Mesenteric fat pad (tissue), 1 donor: ENCODE results near the gene CYTH1. TPM values are rescaled to one million over a fixed set of nuclear protein-coding genes. Genes with fewer than 3 reads are reported as not detected.
"Not testable (repeated sequence)": the region's sequence is repeated elsewhere in the genome, so short reads cannot be mapped to it uniquely, and the experiment has no call there.

Source experiments
- DNase-seq: peaks from one replicate; pipeline ENCODE4 v3.0.0-alpha.2; 2020; ENCODE audit warnings: low spot score
- total RNA-seq: library from RNA; stranded (reverse); fragmentation: NEBNext Ultra II Directional; extraction: Animal tissue kit (Norgen Biotek cat#: 25700); gene quantifications from one replicate; pipeline ENCODE4 v1.2.1, GENCODE V29; 2021
- donor health status: DM: yes; HTN: yes; CAD: no.

The CYTH1 gene
- total RNA-seq, 1 donor from 2014 or later, result 54.9 TPM

DNA sequence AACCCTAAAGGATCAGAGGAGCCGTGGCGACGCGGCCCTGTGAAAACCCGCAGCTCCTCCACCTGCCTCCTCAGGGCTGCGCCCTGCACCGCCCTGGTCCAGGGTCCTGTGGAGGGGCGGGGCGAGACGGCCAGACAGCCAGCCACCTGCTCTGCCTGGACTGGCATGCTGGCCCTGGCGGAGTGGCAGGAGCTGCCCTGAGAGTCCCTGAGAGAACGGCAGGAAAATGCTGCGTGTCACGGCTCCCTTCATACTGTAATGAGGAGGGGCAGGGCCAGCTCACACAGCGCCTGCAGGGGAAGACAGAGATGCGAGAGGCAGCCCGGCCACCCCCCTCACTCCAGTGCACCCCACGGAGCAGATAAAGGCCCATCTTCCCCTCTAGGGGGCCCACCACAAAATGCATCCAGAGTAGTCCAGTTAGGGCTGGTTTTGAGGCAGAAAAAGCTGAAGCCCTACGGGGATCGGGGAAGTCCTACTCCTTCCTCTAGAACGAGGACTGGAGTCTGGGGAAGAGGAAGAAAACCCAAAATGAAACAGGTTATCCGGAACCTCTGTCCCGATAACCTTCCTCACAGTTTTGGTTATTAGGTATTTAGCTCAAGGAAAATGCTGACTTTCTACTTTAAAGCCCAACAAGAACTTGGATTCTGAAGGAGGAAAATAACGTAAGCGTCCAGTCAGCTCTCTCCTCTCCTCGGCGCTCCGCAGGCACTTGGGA lies 107.3 kb downstream of the CYTH1 start:
- DNase-seq, result peak; percentile 86

DNA sequence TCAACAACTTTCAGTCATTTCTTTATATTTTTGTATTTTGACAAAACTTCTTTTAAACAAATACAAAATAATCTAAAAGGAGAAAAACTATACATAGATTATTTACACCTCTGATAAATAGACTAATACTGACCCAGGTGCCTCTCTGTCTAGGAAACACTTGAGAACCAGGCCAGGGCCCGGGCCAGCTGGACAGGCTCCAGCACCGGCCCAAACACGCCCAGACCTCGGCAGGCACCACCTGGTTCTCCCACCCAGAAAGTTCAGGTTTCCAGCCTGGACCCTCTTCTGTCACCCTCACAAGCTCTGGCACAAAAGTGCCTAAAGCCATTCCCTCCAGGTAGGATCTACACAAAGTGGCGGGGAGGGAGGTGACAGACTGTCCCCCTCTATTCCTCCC lies 107.9 kb downstream of the CYTH1 start:
- peak; percentile 67 for DNase-seq

DNA sequence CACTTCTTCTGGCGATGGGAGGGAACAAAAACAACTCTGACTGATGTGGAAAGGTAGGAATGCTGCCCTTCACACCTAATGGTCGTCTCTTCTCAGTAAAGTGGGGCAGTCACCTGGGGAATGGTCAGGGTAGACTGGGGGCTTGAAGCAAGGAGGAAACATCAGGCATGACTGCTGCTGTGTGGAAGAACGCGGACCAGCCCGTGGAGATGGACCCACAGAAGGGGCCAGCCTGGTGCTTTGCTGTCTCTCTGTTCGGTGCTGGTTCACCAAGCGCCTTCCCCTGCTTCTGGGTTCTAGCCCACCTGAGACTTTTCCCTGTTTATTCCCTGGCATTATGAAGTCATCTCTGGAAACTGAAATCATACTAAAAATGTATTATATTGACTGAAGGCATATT lies 108.7 kb downstream of the CYTH1 start:
- DNase-seq, result peak; percentile 81

DNA sequence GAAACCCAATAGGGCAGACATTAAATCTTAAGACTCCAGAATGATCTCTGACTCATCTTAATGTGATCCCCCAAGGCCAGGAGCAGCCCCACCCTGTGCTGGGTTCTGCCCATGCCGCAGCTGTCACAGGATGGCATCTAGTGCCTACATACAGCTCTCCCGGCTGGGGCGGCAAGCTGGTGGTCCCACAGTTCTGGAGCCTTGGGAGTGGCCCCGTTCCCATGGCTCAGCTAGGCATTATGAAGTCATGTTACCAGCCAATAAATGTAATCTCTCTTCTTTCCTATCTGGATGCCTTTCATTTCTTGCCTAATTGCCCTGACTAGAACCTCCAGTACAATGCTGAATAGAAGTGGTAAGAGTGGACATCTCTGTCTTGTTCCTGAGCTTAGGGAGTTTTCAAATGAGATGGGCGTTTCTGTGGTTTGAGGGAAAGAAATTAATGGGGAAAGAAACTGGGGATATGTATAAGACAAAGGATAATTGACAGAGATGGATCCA lies 109.2 kb downstream of the CYTH1 start:
- DNase-seq, result peak; percentile 72

DNA sequence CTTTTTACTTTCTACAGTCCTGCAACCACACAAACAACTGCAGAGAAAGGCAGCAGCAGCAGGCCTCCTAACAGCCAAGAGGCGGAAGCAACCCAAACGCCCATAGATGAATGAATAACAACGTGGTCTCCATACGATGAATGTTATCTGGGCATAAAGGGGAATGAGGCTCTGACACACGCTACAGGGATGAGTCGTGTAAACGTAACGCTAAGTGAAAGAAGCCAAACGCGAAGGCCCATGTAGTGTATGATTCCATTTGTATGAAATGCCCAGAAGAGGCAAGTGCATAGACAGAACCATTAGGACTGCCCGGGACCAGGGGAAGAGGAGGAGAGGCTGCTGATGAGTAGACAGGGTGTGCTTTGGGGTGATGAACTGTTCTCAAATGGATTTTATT lies 110.1 kb downstream of the CYTH1 start:
- peak; percentile 49 for DNase-seq

DNA sequence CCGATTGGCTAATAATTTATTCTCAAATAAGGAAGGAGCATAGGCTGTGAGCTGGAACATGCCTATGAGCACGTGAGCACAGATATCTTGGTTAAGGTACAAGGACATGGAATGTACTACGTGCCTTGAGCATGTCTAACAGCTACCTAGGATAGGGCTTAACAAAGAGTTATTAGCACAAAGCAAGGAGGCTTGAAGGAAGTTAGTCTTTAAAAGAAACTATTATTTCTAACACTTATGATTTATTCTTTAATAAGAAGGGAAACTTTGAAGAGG lies 110.4 kb downstream of the CYTH1 start:
- not testable (repeated sequence) for DNase-seq

DNA sequence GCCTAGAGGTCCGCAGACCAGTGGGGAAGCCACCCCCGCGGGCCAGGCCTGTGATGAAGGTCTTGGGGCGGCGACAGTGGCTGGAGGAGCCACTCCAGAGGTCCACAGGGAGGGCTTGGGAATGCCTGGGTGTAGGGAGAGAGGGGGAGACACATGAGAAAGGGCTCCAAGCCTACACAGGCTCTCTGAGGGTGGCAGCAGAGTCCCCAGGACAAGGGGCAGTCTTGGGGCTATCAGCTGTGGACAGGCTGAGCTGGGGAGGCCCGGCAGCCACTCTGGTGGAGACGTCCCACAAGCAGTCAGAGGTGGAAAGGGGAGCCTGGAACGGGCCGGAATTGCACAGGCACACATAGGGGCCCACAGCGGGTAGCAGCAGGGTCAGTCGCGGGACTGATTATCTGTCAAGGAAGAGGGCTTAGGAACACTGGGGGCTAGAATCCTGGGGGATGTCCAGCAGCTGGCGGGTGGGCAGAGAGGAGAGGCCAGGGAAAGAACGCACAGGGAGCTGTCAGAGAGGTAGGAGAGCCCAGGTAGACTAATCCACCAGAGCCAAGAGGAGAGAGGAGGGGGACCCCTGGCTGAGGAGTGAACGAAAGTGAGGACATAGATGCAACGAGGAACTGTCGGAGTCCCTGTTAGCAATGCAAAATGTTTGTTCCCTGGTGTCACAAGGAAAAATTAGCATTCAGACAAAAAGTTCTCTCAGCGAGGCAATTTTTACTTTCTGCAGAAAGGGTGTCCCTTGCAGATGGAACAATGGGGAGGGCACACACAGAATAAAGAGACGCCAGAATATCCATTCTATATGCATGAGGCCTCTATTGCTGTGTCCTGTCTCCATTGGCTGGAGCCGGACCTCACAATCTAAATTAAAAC lies 111.0 kb downstream of the CYTH1 start:
- DNase-seq, result peak; percentile 60

DNA sequence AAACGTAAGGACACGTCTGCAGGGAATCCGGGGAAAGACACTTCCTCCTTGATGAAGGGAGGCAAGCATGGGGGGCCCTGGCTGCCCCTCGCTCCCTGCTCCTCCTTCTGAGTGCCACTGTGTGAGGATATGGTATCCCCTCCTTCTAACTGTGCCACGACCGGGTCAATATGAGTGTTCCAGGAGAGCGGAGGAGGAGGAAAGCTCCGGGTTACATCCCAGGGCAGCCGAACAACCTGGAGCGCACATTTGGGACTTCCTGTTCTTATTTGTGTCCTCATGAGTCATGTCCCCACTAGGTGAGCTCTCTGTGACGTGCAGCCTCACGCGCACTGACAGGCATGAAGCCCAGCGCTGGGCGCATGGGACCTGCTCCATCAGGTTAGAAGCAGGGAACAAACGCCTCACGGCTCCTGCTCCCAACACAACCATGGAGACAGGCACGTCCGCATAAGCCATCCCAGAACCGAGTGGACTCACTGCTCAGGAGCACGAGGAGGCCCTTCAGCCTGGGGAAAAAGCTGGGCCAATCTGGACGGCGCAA lies 112.0 kb downstream of the CYTH1 start:
- DNase-seq, result no peak

DNA sequence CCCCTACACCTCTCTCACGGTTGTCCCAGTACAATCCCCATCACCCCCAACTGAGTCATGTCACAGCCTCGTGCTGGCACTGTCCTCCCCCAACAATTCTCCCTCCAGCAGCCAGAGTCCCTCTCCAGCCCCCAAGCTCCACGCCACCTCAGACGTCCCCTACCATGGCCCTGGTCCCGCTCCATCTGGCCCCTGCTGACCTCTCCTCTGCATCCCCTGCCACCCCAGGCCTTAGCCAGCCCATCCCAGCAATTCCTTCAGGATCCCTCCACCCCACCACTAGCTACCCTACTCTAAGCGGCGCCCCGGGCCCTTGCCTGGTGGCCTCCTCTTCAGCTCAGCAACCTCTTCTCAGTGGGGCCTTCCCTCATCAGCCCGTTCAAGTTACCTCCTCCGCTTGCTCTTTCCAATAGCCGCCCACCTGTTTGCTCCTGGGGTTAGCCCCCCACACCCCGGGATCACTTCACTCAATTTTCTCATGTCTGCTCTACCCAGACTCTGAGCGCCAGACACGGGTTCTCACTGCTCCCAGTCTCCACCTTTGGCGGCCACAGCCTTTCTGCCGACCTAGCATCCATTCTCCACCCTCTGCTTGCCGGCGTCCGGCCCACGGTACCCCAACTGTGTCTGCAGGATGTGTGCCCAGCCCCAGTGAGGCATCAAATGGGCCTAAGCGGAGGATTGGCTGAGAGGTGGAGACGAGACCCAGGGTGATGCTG lies 112.7 kb downstream of the CYTH1 start:
- no peak for DNase-seq

DNA sequence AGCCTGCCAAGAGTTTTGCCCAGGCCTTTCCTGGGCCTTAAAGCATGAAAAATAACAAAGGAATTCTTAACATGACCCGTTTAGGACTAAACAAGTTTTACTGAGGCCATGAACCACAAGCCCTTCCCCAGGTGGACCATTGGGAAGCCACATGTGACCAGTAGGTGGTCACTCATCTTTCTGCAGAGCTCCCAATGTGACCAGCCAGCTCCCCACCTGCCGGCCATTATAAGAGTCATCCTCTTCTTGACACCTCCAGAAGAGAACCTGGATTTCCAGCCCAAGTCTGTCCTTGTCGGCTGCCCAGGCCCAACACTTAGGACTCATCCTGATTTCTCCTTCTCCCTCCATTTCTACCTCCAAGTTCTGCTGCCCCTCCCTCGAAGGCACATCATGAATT lies 113.2 kb downstream of the CYTH1 start:
- no peak for DNase-seq

DNA sequence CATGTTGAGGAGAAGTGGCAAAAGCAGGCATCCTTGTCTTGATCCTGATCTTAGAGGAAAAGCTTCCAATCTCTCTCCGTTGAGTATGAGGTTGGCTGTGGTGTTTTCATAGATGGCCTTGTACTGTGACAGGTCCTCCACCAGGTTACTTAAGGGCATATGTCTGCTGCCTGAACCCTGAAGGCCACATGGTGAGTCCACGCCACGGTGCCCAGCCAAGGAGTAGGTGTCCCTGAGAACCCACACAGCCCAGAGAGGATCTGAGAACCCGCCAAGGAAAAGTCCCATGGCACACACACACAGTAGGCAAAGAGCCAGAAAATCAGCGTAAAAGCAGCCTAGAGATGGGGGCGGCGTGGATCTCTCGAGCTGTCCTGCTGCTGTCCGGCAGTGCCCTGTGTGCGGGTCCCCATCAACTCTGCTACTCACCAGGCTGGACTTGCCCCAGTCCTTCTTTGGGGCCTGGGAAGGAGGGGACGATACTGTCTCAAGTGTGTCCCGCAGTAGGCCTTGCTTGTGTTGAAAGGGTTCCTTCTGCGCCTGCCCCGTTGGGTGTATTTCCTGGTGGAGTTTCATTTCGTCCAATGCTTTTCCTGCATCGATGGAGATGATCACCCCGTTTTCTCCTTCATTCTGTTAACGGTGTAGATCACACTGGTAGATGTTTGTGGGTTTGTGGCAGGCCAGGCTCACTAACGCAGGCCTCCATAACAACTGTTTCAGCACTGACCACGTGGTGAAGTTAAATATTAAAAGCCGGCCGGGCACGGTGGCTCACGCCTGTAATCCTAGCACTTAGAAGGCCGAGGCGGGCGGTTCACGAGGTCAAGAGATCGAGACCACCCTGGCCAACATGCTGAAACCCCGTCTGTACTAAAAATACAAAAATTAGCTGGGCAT lies 114.1 kb downstream of the CYTH1 start:
- no peak for DNase-seq

DNA sequence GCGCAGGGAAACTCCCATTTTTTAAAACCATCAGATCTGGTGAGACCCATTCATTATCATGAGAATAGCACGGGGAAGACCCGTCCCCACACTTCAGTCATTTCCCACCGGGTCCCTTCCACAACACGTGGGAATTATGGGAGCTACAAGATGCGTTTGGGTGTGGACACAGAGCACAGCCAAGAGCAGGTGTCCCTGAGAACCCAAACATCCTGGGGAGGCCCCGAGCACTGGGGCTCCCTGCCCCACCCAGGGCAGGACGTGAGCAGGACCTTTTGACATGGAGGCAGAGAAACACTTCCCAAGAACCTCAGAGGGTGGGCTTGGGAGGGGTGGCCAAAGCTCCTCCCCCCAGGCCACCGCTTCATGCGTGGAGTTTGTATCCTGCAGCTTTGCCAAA lies 115.0 kb downstream of the CYTH1 start:
- no peak for DNase-seq

DNA sequence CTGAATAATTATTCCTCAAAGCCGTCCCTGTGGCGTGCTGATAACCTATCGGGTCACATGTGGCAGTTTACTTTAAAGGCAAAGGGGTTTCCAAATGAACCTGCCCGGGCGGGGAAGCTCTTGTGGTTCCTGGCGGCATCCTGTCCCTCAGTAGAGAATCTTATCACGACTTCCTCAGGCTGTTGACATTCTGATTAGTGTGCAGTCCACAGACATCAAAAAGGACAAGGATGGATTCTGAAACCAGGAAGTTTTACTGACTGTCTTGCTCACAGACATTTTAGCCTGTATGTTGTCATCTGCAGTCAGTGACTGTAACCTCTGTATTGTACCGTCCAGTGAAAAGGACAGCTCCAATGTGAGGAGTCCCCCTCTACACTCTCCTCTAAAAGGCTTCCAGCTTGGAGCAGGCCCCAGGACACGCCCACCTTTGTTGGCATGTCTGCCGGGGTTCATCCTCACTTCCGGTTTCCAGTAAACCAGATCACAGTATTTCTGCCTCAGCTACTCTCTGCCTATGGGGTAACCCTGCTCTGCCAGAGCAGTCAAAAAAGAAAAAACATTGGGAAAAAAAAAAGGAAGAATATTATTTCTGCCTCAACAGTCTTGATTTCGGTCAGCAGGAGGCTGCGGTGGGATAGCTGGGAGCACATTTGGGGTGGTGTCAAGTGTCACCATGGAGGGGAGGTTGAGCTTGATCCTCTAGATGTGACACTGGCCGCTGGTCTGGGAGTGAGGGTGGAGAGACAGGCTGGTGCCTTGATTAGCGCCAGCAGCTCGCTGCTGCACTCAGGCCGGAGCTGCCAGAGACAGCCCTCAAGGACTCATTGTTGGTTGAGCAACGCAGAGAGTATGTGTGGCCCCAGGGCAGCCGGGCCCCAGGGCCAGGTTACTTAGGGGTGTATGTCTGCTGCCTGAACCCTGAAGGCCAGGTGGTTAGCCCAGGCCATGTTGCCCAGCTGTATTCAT lies 115.8 kb downstream of the CYTH1 start:
- no peak for DNase-seq

DNA sequence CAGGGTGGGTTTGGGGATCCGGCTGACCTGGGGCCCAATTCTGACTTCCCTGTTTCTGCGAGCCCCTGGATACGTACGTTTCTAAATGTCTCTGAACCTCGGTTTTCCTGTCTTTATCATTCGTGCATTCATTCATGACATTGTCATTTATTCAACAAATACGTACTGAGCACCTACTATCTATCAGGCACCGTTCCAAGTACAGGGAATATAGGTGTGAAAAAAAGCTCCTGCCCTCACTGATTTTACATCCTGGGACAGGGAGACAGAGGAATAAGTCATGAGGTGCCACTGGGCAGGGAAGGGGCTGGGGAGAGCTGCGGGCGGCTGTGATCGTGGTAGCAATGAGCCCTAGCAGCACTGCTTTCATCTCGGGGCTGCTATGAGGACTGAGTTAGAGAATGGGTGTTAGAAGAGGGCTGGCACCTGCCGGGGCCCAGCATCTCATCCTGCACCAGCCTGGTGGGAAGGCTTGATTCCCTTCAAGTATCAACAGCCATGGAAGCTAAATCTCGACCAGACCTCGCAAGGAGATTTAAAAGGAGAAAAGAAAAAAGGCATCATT lies 116.6 kb downstream of the CYTH1 start:
- no peak for DNase-seq

DNA sequence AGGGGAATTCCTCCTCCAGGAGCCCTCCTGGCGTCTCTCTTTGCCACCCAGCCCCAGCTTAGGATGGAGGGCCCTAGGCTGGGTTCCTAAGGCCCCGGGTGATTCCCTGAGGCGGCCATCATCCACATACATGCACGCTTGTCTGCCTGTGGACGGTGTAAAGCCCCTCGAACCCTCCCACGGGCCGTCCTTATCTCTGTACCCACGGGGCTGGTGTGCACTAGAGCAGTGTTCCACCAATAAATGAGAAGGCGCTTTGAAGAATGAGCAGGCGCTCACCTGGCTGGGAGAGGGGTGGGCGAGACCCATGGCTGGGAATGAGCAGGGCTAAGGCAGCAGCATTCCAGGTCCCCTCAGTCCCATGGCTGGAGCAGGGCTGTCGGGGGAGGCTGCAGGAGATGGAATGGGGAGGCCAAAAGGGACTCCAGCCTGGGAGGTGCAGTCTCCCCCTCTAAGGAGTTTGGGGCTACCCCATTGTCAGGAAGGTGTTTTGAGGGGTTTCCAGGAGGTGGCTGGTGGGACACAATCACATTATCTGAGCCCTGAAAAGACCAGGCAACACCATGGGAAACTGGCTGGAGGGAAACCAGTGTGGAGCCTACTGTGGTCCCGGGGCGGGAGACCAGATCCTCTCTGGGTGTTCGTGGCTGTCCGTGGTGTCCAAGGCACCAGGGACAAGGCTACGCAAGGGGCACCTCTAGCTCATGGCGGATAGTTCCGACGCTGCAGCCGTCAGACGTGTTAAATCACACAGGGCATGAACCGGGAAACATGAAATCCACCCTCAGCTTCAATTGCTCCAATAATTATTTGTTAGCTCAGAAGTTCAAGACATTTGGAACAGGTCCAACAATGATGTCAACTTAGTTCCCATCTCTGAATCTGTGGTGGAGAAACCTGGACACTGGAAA lies 117.3 kb downstream of the CYTH1 start:
- no peak for DNase-seq

DNA sequence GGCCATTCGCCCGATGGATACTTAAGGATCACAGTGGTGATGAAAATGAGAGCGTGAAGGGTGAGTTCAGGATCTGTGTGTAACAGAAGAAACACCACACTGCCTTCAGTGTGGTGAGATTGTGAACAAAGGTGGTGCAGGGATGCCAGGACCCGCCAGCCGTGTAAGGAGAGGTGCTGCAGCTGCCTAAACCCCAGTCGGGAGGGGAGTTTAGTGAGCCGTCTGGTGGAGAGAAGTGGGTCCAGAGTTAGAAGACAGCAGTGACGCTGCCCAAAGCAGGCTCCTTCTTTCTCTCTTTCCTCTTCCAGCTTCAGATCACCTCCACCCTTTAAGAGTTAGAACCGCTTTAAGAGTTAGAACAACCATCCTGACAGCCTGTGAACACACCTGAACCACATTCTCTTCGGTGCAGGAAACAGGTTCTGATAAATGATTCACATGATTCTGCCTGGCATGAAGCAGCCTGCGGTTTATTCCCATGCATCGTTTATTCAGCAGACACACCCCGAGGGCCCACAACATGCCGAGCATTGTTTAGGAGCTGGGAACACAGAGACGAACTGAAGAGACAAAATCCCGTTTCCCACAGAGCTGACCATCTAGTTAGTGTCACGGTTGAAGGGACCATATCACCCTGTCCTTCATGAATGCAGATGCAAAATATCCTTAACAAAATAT lies 120.8 kb downstream of the CYTH1 start:
- no peak for DNase-seq

DNA sequence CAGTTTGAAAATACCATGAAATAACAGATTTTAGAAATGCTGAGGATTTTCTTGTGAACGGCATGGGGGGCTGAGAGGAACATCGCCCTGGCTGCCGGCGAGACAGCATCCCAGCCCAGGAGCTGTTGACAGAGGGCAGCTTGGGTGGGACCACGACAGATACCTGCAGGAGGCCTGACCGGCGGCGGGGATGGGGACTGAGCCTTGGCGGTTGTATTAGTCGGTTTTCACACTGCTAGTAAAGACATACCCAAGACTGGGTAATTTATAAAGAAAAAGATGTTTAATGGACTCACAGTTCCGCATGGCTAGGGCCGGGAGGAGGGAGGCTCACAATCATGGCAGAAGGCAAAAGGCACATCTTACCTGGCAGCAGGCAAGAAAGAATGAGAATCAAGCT lies 122.5 kb downstream of the CYTH1 start:
- DNase-seq, result no peak
